Ascending aorta (tissue), 2 donors: ENCODE data around the gene SMIM44. TPM values are rescaled to one million over a fixed set of nuclear protein-coding genes. Genes with fewer than 3 reads are reported as not detected.

Experiments
- DNase-seq, 2 donors: peaks; one replicate each; pipeline ENCODE4 v3.0.0-alpha.2; 2019; ENCODE audit warnings: low spot score in 2 of 2
- H3K27ac ChIP-seq, 2 donors: fragments of 200-600 bp; sonication (generic); one replicate each; pipeline ENCODE4 v1.5.1; 2016 to 2017; ENCODE audit warnings: mild to moderate bottlenecking in 1 of 2
- H3K27me3 ChIP-seq: fragments of 200-600 bp; sonication (generic); one replicate; pipeline ENCODE4 v1.5.1; 2017
- H3K36me3 ChIP-seq, 2 donors: fragments of 200-600 bp; sonication (generic); one replicate each; pipeline ENCODE4 v1.5.1; 2016
- H3K4me1 ChIP-seq, 2 donors: fragments of 200-600 bp; sonication (generic); one replicate each; pipeline ENCODE4 v1.5.1; 2016 to 2017; ENCODE audit warnings: mild to moderate bottlenecking in 1 of 2
- H3K4me3 ChIP-seq, 2 donors: fragments of 200-600 bp; sonication (generic); one replicate each; pipeline ENCODE4 v1.5.1; 2016 to 2017; ENCODE audit warnings: mild to moderate bottlenecking in 1 of 2
- H3K9me3 ChIP-seq, 2 donors: fragments of 200-600 bp; sonication (generic); one replicate each; pipeline ENCODE4 v1.5.1; 2016
- intact Hi-C: fragments of 100-400 bp; cut with DNase I; formaldehyde crosslinking; loops from one replicate; pipeline ENCODE4 v1.15.1; 2023
- total RNA-seq: library from RNA; depleted of rRNA; stranded (reverse); fragments of >200 nt; gene quantifications from one replicate; pipeline ENCODE4 v1.1.0, GENCODE V29; 2016
- TF ChIP-seq, protein P1 (sequence below), 3 experiments: fragments of 200-600 bp in 2 of 3; fragments of 450-650 bp in 1 of 3; sonication (generic) in 2 of 3; IDR thresholded peaks; one replicate each; pipeline ENCODE4 v1.5.1; 2016 to 2019; ENCODE audit warnings: antibody characterized with exemption in 3 of 3, mild to moderate bottlenecking in 1 of 3, moderate library complexity in 1 of 3

Gene SMIM44
- total RNA-seq, 1 donor from 2014 or later = not detected

DNA sequence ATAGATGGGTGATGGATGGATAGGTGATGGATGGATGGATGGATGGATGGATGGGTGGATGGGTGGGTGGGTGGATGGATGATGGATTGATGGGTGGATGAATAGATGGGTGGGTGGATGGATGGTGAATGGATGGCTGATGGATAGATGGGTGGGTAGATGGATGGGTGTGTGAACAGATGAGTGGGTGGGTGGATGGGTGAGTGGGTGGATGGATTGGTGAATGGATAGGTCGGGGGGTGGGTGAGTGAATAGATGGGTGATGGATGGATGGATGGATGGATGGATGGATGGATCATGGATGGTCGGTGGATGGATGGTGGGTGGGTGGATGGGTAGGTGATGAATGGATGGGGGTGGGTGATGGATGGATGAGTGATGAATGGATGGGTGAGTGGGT, 6.4 kb downstream of the SMIM44 start:
- no peaks in the 10 kb centered on the region for H3K9me3 ChIP-seq
- no peak overlapping the region for H3K4me3 ChIP-seq
- DNase-seq = no peak
- H3K36me3 ChIP-seq = no peaks in the 10 kb centered on the region
- intact Hi-C loops = no loop called here
- TF ChIP-seq, protein P1, sequence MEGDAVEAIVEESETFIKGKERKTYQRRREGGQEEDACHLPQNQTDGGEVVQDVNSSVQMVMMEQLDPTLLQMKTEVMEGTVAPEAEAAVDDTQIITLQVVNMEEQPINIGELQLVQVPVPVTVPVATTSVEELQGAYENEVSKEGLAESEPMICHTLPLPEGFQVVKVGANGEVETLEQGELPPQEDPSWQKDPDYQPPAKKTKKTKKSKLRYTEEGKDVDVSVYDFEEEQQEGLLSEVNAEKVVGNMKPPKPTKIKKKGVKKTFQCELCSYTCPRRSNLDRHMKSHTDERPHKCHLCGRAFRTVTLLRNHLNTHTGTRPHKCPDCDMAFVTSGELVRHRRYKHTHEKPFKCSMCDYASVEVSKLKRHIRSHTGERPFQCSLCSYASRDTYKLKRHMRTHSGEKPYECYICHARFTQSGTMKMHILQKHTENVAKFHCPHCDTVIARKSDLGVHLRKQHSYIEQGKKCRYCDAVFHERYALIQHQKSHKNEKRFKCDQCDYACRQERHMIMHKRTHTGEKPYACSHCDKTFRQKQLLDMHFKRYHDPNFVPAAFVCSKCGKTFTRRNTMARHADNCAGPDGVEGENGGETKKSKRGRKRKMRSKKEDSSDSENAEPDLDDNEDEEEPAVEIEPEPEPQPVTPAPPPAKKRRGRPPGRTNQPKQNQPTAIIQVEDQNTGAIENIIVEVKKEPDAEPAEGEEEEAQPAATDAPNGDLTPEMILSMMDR (IDR thresholded peaks at IDR 0.05) = no peak
- peaks cover 0 to 9% of the 10 kb centered on the region in 2 donors for H3K4me1 ChIP-seq
- no peak overlapping the region for H3K27ac ChIP-seq
- peaks cover 2% of the 10 kb centered on the region for H3K27me3 ChIP-seq

- Histone ChIP-seq H3K27ac (no peak overlapping the region), H3K4me3 (no peak overlapping the region), H3K9me3 (no peaks in the 10 kb centered on the region), H3K27me3 (no peaks in the 10 kb centered on the region), H3K36me3 (no peaks in the 10 kb centered on the region), H3K4me1 (peaks cover 0 to 11% of the 10 kb centered on the region in 2 donors)
- TF ChIP-seq, protein P1 (IDR thresholded peaks at IDR 0.05) = no peak
- intact Hi-C loops = no loop called here
- no peak for DNase-seq
These were observed 7.8 kb downstream of the SMIM44 start for GRCh38 chr19:3475449-3475848.

DNA sequence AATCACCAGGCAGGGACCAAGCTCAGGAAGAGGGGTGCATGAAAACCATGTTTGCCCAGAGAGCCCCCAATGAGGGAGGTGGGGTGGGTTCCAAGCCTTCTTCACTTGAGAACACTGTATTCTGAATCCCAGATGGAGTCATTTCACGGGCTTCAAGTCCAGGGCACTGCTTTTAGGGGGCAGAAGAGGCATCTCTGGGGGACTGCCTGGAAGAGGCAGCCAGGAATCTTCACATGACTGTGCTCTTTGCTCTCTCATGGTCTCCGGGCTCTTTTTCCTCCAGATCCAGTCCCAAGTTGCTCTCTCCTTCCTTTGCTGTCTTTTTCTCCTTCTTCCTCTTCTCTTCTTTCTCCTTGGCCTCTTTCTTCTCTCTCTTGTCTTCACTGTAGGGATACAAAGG, 8.6 kb downstream of the SMIM44 start:
- no peaks in the 10 kb centered on the region for H3K27me3 ChIP-seq
- no peak overlapping the region for H3K4me3 ChIP-seq
- no peak for DNase-seq
- TF ChIP-seq, protein P1 (IDR thresholded peaks at IDR 0.05) = no peak
- H3K27ac ChIP-seq = no peak overlapping the region
- no peaks in the 10 kb centered on the region for H3K9me3 ChIP-seq
- H3K4me1 ChIP-seq = peaks cover 0 to 11% of the 10 kb centered on the region in 2 donors
- intact Hi-C loops = no loop called here
- H3K36me3 ChIP-seq = no peaks in the 10 kb centered on the region

GRCh38 chr19:3474010-3474409, 9.2 kb downstream of the SMIM44 start:
- Histone ChIP-seq H3K36me3 (no peaks in the 10 kb centered on the region), H3K27me3 (no peaks in the 10 kb centered on the region), H3K9me3 (no peaks in the 10 kb centered on the region), H3K27ac (no peak overlapping the region), H3K4me3 (no peak overlapping the region), H3K4me1 (peaks cover 0 to 11% of the 10 kb centered on the region in 2 donors)
- intact Hi-C loops = no loop called here
- TF ChIP-seq, protein P1 (IDR thresholded peaks at IDR 0.05) = no peak
- no peak for DNase-seq

DNA sequence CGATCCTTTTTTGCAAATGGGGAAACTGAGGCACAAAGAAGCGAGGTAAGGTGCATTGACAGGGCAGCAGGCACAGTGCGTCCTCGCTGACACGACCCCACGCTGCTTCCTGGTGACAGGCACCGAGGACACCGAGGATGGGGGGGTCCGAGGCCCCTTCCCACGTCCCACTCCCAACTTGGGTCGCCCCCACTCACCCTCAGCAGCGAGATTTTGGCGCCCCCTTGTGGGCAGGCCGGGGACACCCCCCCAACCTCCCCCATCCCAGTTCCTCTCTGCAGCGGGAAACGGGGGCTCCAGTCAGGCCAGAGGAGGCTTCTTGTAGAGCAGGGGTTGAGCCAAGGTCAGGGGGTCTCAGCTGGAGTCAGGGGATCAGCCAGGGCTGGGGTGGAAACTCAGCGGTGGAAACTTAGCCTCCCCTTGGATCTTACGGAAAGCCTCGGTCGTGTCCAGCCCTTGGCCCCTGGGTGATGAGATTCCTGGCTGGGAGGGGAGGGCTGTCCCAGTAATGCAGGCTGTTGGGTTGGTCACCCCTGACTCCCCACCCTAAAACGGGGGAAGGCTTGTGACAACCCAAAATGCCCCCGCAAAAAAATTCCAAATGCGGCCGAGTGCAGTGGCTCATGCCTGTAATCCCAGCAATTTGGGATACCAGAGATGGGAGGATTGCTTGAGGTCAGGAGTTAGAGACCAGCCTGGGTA, 11.1 kb downstream of the SMIM44 start:
- Histone ChIP-seq H3K4me1 (peaks cover 4 to 26% of the 10 kb centered on the region in 2 donors), H3K27ac (no peak overlapping the region), H3K4me3 (peak overlapping the region in 1 of 2 donors; percentile 2), H3K27me3 (no peaks in the 10 kb centered on the region), H3K36me3 (no peaks in the 10 kb centered on the region), H3K9me3 (no peaks in the 10 kb centered on the region)
- intact Hi-C loops = loop anchor here (1.0 to 2.0 kb wide), 3 partner anchors 137 to 167 kb away; no protein-coding TSS in a partner anchor
- DNase-seq = no peak
- TF ChIP-seq, protein P1 (IDR thresholded peaks at IDR 0.05) = peak; percentile 87 to 94 (median 91)
